DMS114 treated with DMSO at 0.1 percent for 48 hours (cell line): Measurements from ENCODE around the gene SGMS1.

Experiments used
- DNase-seq: peaks from one replicate; lab custom pipeline; 2025; ENCODE audit not compliant: unreplicated experiment; lab: John Stamatoyannopoulos, UW

Gene SGMS1

DNA sequence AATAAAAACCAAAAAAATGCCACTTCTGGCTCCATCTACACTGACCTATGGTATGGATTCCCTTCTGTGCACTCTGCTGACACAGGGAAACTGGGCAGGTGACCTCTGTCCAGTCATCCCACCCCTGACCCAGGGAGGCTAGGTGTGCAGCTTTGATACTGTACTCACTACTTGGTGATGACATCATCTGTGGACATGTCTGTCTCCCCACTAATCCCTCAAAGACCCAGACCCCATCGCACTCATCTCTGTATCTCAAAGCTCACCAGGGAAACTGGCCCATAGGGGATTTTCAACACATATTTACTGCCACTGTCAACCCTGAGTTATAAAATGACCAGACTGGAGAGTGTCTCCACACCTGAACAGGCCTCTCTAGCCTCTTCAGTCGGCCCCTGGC, 10.6 kb downstream of the SGMS1 start:
- no peak for DNase-seq

DNA sequence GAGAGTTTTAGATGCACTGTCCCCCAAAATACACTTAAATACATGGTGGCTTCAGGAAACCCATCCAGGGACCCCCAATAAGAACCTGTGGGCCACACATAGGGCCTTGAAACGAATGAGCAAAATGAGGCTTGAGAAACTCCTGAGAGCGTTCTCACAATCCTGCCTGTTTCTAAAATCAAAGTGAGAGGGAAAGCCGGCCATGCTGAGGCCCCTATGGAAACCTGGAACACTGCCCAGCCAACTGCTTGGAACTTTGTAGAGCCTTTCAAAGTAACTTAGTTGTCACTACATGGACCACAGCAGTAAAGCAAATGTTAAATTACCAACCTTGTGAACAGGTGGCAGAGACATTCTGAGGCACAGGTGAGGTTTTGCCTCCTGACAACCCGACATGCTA, 13.4 kb downstream of the SGMS1 start:
- DNase-seq, result no peak

DNA sequence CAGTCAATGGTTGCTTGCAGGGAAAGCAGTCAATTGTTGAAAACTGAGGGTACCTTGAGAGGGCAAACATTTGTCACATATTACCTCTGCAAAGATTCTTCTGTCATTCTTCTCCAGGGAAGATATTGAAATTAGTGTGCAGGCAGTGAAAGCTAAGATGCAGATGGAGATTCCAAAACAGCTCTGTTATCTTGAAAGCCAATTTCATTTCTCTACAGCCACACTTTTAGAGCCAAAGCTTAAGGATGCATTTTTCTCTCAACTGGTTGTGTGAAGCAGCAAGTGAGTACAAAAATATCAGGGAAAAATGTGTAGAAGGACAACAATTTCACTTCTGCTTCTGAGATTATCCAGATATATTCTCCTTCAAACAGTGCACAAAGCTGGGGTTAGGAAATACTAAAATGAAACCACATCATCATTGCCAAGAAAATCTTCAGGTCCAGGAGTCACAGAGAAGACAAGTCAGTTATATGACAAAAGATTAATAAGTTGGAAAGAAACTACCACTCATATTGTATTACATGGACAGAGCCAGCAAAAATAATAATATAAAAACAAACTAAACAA, 16.3 kb downstream of the SGMS1 start:
- DNase-seq, result no peak

DNA sequence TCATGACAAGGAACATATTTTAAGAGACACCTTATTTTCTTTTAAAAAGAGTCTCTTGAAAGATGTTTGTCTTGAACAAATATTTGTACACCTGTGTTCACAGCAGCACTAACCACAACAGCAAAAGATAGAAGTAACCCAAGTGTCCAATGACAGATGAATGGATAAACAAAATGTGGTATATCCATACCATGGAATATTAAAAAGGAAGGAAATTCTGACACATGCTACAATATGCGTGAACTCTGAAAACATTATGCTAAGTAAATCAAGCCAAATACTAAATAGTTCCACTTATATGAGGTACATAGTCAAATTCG, 17.8 kb downstream of the SGMS1 start:
- no peak for DNase-seq

DNA sequence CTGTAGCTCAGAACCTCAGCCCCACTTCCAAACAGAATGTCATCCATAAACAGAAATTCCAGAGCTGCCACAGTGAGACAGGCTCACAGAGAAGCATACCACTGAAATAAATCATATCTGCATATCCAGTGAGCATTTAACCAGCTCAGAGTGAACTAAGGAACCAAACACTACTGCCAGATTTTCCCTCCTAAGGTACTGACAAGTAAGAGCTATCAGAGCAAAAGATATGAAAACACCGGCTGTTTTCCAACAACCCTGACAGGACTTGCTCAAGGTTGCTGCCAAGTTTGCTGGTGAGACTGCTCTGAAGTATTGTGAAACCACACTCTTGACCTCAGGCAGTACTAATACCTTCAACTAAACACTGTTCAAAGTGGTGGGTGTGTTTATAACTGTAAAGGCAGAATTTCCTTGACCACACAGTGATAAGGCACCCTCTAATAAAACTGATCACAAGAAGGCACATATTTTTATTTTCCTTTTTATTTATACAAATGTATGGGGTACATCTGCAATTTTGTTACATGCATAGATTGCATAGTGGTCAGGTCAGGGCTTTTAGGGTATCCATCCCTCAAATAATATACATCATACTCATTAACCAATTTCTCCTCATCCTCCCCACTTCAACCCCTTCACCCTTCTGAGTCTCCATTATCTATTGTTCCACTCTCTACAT, 18.3 kb downstream of the SGMS1 start:
- no peak for DNase-seq

DNA sequence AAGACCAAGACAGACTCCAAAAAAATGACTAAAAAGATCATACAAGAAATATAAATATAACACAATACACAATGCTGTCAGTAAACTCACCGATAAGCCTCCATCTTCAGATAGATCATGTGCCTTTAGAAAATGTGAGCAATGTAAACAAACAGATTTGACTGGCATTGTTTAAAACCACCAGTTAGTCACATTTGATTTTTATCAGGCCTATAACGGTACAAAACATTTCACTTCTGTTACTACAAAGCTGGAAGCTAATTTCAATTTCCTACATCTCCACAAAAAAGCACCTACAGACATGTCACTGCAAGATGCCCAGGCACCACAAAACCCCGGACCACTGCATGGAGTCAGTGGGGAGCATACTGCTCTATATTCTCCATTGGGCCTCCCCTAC, 18.9 kb downstream of the SGMS1 start:
- DNase-seq, result no peak

DNA sequence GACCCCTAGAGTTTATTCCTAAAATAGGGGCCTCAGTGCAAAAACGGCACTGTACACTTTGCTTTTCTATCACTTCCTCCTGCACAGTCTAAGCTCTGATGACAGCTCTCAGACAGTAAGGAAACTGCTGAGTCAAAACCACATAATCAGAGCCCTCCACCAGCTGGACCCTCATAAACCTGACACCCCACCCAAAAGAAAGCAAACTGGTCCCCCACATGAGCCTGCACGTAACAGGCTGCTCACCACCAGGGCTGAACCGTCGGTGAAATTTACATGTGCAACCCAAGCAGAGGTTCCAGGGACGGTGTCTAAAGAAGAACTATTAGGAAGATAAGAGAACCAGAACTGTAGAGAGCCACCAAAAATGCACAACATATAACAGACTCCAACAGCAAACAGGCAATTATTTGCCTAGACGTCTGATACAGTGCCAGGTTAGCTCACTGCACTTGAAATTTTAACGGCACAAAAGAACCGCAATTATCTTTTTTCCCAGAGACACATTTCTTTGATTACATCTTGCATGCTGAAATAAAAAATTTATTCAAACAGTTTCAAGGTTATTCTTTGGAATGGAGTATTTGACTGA, 19.6 kb downstream of the SGMS1 start:
- no peak for DNase-seq

DNA sequence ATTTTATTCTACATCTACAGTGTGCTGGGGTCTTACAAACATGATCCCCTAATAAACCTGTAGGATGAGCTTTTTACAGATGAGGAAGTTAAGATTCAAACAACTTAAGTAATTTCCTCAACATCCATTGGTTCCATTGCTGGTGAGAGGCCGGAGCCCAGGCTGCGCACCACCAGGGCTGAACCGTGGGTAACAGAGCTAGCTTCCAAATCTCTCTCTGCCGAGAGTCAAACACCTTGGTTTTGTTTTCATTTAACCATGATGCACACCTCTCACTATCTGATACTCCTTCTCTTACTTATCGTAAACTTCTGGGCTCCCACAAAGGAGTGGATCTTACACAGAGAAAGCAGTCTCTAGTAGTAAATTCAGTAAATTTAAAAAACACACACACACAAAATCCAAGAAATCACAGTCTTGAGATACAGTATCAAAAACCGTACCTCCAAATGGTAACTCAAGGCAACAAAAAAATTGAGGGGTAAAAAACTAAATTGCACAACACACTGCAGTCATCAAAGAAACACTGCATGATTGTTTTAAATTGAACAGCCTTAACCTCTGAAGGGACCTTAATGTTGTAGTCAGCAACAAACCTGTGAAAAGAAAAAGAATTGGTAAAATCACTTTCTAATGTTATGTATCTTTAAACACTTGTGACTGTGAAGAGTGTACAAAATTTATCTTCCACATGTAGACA, 20.5 kb downstream of the SGMS1 start:
- DNase-seq, result no peak

DNA sequence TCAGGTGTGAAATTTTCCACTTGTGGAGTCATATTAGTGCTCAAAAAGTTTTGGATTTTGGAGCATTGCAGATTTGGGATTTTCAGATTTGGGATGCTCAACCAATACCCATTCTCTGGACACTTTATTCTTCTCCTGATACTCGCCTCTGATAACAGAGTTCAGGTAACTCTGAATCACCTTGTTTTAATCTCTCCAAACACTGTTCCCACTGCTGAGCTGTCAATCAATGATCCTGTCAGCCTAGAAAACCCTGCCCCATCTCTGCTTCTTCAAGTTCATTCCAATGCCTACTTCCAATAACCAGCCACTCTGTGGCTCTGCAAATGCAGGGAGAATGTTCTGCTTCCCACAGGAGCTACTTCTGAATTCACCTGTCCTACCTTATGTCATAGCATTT, 21.8 kb downstream of the SGMS1 start:
- DNase-seq, result no peak

DNA sequence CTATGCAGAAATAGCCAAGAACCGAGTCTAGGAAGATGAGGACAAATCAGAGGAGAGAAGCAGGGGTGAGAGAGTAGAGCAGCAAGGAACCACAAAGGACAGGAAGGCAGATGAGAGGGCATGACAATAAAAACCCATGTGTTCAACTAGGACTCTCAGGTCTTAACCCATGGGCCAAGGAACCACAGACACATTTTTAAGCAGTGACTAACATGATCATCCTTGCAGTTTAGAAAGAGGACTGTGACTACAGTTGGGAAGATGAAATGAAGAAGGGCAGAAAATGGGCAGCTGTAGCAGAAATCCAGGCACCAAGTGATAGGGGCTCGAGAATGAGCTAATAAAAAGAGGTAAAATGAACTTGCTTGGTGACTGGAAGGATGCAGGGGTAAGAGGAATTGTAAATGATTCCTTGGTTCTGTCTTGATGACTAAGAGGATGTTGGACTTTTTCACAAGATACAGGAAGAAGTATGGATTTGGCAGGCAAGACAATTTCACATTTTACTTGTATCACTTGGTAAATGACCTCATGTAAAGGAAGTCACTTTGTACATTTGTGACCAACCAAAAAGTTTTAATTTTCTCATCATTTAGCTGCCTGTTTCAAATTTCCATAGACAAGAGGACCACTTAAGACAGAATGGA, 22.8 kb downstream of the SGMS1 start:
- no peak for DNase-seq

DNA sequence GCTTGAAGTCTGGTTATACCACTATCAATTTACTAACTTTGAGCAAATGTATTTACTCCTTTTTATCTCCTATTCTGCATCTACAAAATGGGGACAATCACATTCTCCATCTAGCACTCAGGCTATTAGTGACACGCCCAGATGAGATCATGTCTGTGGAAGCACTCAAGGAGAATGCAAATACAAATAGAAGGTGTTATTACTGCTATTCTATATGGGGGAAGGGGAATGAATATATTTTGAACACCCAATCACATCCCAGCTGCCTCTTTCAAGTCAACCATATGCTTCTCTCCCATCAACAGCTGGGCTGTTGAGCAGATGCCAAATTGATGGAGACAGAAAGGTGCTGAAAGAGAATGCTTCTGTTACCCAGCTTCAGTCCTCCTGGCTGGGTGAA, 23.5 kb downstream of the SGMS1 start:
- DNase-seq, result no peak

DNA sequence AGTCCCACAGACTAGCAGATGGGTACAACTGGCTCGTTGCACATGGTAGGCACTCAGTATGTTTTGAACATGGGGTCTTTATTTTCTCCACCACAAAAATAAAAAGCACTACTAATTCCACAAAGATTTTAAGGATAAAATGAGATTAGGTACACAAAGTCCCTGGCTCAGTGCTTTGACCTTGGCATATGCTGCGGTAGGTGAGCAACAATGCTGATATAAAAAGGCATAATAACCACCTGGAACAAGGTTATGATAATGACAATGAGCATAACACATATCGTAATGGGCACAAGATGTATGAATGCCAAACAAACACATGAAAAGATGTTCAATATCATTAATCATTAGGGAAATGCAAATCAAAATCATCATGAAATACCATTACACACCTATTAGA, 26.9 kb downstream of the SGMS1 start:
- DNase-seq, result no peak

DNA sequence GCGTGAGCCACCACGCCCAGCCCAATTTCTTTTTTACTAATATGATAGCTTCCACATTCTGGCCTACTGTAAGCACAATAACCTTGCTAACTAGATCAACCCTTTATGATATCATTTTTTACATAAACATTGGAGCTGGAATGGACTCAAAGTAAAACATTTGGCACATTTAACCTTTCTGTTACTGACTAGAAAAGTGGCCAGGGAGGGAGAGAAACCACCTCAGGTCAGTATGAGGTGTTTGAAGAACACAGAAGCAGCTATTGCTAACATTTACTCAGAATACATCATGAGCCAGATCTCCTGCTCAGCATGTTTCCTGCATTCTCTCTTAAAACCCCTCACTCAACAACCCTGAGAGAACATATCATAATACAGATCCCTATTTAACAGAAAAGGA, 27.3 kb downstream of the SGMS1 start:
- DNase-seq, result no peak

DNA sequence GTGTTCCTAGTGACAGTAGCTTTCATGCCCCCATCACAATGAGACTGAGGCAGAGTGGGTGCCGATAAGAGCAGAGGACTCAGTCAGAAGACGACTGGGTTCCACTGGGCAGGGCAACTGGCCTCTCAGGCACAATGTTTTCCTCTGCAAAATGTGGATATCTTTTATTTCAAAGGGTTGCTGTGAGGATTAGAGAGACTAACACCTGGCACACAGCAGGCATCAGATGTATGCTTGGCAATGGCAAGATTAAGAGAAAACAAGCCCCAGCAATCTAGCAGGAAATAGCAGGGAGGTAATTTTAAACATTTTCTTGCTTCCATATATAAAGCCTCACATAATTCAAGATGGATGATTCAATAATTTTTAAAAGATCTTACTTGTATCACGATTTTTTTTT, 28.0 kb downstream of the SGMS1 start:
- DNase-seq, result no peak

DNA sequence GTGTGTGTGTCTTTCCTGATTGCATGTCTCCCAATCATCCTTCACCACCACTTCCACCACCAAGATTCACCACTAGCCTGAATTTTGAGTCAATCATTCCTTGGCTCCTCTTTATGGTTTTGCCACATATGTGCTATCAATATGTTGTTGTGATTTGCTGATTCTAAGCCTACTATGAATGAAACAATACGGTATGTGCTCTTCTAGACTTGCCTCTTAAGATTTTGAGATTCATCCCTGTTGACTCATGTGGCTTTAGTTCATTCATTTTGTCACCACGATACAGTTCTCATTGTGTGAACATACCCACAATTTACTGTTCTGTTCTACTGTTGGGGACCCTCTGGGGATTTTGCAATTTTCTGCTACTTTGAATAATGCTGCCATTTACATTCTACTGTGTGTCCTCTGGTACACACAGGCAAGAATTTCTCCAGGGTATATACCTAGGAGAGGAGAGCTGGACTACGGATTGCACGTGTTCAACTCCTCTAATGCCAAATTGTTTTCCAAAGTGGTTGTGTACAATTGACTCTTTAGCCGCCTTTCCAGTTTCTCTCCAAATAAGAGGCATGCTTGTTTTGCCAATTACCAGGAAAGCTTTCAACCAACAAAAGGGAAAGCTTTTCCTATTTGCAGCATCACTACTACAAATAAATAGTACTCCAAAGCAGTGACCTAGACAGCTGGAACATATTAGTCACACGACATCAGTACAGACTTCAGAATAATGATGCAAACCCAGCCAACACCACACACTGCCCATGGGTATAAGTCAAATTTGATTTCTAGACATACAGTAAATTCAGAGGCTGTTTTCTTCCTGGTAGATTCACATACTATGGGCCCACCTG, 30.0 kb downstream of the SGMS1 start:
- no peak for DNase-seq

DNA sequence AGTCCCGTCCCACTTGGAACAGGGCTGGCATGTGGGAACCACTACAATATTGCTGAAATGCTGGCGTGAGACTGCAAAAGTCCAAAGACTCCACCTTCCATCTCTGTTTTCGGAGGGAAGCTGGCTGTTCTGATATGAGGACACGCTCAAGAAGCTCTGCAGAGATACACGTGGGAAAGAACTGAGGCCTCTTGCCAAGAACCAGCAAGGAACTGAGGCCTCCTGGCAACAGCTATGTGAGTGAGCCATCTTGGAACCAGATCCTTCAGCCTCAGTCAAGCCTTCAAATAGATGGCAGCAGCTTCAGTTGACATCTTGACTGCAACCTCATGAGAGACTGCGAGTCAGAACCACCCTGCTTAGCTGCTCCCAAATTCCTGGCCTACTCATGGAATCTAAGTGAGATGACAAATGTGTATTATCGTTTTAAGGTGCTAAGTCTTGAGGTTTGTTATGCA, 30.8 kb downstream of the SGMS1 start:
- DNase-seq, result no peak

DNA sequence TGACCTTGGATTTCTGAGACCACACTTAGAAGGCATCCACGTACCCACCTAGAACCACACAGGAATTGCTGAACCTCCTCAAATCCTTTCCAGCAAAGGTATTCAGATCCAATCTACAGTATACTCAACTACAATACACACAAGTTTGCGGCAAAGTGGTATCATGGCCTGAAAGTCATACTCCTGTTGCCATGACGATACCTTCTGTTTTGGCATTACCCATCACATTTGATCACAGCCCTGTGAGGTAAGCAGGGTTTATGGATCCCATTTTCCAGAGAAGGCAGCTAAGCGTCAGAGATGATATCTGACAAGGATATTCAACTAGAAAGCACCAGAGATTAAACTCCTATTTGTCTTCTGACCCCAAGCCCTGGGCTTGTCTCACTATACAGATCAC, 32.8 kb downstream of the SGMS1 start:
- no peak for DNase-seq

DNA sequence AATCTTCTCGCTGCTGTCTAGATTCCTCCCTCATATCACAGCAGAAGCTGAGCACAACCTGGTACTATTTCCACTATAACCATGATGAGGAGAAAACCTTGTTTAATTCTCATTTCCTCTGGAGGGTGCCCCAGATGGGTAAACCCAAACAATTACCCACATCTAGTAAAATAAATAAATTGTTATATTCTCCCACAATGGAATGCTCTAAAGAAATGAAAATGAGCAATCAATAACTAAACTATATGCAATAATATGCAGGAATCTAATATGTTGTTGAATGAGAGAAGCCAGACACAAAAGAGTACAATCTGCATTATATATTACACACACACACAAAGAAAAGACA, 37.0 kb downstream of the SGMS1 start:
- DNase-seq, result no peak

DNA sequence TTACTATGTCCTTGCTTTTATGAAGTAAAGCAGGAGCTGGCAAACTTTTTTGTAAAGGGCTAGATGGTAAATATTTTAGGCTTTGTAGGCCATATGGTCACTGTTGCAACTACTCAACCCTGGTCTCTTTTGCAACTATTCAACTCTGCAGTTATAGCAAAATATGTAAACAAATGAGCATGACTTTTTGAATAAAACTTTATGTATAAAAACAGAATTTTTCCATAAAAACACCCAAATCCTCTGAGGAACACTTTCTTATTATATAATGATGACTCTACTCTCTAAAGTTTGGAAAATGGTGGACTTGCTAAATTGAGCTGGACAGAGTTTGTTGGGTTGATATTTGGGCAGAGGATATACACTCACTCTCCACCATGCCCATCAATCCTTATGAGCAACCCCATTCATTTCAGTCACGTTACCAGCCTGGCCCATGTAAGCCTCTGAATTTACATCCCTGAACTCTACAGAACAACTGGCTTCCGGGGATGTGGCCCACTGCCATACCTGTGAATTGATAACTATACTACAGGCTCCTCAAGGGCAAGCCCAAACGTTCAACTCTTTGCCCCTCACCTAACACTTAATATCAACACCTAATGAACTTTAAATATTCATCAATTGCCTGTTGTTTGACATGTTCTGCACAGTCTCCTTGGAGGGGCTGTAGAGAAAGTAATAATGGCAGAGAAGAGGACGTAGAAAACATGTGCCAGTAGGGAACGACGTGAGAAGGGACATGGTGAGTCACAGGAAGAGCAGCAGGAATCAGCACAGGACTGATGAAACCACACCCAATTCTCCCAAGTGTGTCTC, 37.6 kb downstream of the SGMS1 start:
- DNase-seq, result no peak
